ENCODE results near the gene PITX2. TPM values are rescaled to one million over a fixed set of nuclear protein-coding genes. Genes with fewer than 3 reads are reported as not detected.

Gene PITX2
- total and polyA plus RNA-seq, 2 of the 8 experiments (the other 6 are each of a cell fraction or from before 2014, with no cell fraction given) = 0.09 to 0.67 TPM

- TF ChIP-seq RNF2 (IDR thresholded peaks at IDR 0.05; ENCODE audit: borderline replicate concordance, low read depth, low read length, missing control alignments, poor library complexity, severe bottlenecking) = peak; percentile 93
- peak; percentile 47 for TF ChIP-seq CHD7 (IDR thresholded peaks at IDR 0.05; ENCODE audit: insufficient replicate concordance, low read length)
- peak in 1 of 2 experiments; percentile 63; a peak in 1 of 3 replicates for TF ChIP-seq EP300 (IDR thresholded peaks at IDR 0.05; ENCODE audit: borderline replicate concordance in 1 of 2, low read depth in 2 of 2, low read length in 2 of 2)
- no peak for TF ChIP-seq BCL11A (IDR thresholded peaks at IDR 0.05; ENCODE audit: low read depth in 2 of 2, low read length in 2 of 2)
- no peak for TF ChIP-seq GTF2F1 (IDR thresholded peaks at IDR 0.05; ENCODE audit: borderline replicate concordance, low read depth, low read length)
- TF ChIP-seq EZH2 (IDR thresholded peaks at IDR 0.05; ENCODE audit: low read depth, low read length, severe bottlenecking) = peak; percentile 83
- TF ChIP-seq CBX5 (IDR thresholded peaks at IDR 0.05; ENCODE audit: low read depth, low read length) = no peak
- no peak for TF ChIP-seq KDM4A (IDR thresholded peaks at IDR 0.05; ENCODE audit: low read depth, low read length, severe bottlenecking)
These were observed 8.5 kb downstream of the PITX2 start (continued) for GRCh38 chr4:110614173-110614963.
